SK-N-SH treated with all-trans-retinoic acid at 6 μM for 48 hours (cell line): ENCODE data around the gene KLHDC3.

Source experiments
- ATAC-seq: fragments of 200-7000 bp; cut with Tn5 transposase; 3 replicates; pipeline ENCODE4 v1.9.1; 2020; ENCODE audit warnings: mild to moderate bottlenecking, moderate library complexity
- BACH2 ChIP-seq: fragments of 250-450 bp; sonication (Bioruptor Pico); IDR thresholded peaks from 2 replicates; pipeline ENCODE4 v1.9.0; 2021; ENCODE audit warnings: mild to moderate bottlenecking, borderline replicate concordance
- CSDC2 ChIP-seq: fragments of 250-450 bp; sonication (Bioruptor Pico); IDR thresholded peaks from 2 replicates; pipeline ENCODE4 v1.5.0; 2020; ENCODE audit warnings: mild to moderate bottlenecking, moderate library complexity
- ESRRG ChIP-seq: fragments of 250-450 bp; sonication (Bioruptor Pico); IDR thresholded peaks from 2 replicates; pipeline ENCODE4 v1.6.1; 2021; ENCODE audit warnings: mild to moderate bottlenecking
- GLIS3 ChIP-seq: fragments of 250-450 bp; sonication (Bioruptor Pico); IDR thresholded peaks from 2 replicates; pipeline ENCODE4 v1.5.0; 2020; ENCODE audit warnings: mild to moderate bottlenecking, moderate library complexity
- ISL1 ChIP-seq: fragments of 250-450 bp; sonication (Bioruptor Pico); IDR thresholded peaks from 2 replicates; pipeline ENCODE4 v2.1.2; 2022; ENCODE audit warnings: mild to moderate bottlenecking, moderate library complexity
- PPARA ChIP-seq: fragments of 250-450 bp; sonication (Bioruptor Pico); IDR thresholded peaks from 2 replicates; pipeline ENCODE4 v1.5.0; 2020; ENCODE audit warnings: mild to moderate bottlenecking, borderline replicate concordance
- SNAI2 ChIP-seq: fragments of 250-450 bp; sonication (Bioruptor Pico); IDR thresholded peaks from 2 replicates; pipeline ENCODE4 v1.5.0; 2020; ENCODE audit warnings: mild to moderate bottlenecking, moderate library complexity
- ZC3H10 ChIP-seq: fragments of 250-450 bp; sonication (Bioruptor Pico); IDR thresholded peaks from 2 replicates; pipeline ENCODE4 v1.5.1; 2021; ENCODE audit warnings: mild to moderate bottlenecking, moderate library complexity
- ZFP3 ChIP-seq: fragments of 250-450 bp; sonication (Bioruptor Pico); IDR thresholded peaks from 2 replicates; pipeline ENCODE4 v1.5.0; 2020; ENCODE audit warnings: mild to moderate bottlenecking, moderate library complexity
- ZFP30 ChIP-seq: fragments of 450-650 bp; formaldehyde crosslinking; IDR thresholded peaks from 2 replicates; pipeline ENCODE4 v1.5.0; 2022; ENCODE audit warnings: mild to moderate bottlenecking, moderate library complexity
- ZNF565 ChIP-seq: fragments of 450-650 bp; formaldehyde crosslinking; conservative IDR thresholded peaks from 2 replicates; pipeline ENCODE4 v1.5.0; 2020; ENCODE audit warnings: low read depth, mild to moderate bottlenecking, moderate library complexity
- ZNF70 ChIP-seq: fragments of 450-650 bp; formaldehyde crosslinking; IDR thresholded peaks from 2 replicates; pipeline ENCODE4 v1.5.0; 2020; ENCODE audit warnings: mild to moderate bottlenecking, moderate library complexity
- ZNF8 ChIP-seq: fragments of 450-650 bp; formaldehyde crosslinking; IDR thresholded peaks from 2 replicates; pipeline ENCODE4 v1.5.0; 2020; ENCODE audit warnings: mild to moderate bottlenecking, moderate library complexity
- TF ChIP-seq, protein P1 (sequence below): fragments of 250-450 bp; sonication (Bioruptor Pico); IDR thresholded peaks from 2 replicates; pipeline ENCODE4 v1.5.1; 2020; ENCODE audit warnings: low read depth, mild to moderate bottlenecking, moderate library complexity
- TF ChIP-seq, protein P2 (sequence below): fragments of 250-450 bp; sonication (Bioruptor Pico); IDR thresholded peaks from 2 replicates; pipeline ENCODE4 v1.5.1; 2021; ENCODE audit warnings: mild to moderate bottlenecking, moderate library complexity
- TF ChIP-seq, protein P3 (sequence below): fragments of 250-450 bp; sonication (Bioruptor Pico); IDR thresholded peaks from 2 replicates; pipeline ENCODE4 v1.8.0; 2021; ENCODE audit warnings: low read depth, mild to moderate bottlenecking, moderate library complexity, borderline replicate concordance
- TF ChIP-seq, protein P4 (sequence below): fragments of 250-450 bp; sonication (Bioruptor Pico); IDR thresholded peaks from 2 replicates; pipeline ENCODE4 v1.5.0; 2020; ENCODE audit warnings: mild to moderate bottlenecking, moderate library complexity
- TF ChIP-seq, protein P5 (sequence below): fragments of 250-450 bp; sonication (Bioruptor Pico); IDR thresholded peaks from 2 replicates; pipeline ENCODE4 v1.8.0; 2020; ENCODE audit warnings: mild to moderate bottlenecking, moderate library complexity, borderline replicate concordance

Gene KLHDC3

DNA sequence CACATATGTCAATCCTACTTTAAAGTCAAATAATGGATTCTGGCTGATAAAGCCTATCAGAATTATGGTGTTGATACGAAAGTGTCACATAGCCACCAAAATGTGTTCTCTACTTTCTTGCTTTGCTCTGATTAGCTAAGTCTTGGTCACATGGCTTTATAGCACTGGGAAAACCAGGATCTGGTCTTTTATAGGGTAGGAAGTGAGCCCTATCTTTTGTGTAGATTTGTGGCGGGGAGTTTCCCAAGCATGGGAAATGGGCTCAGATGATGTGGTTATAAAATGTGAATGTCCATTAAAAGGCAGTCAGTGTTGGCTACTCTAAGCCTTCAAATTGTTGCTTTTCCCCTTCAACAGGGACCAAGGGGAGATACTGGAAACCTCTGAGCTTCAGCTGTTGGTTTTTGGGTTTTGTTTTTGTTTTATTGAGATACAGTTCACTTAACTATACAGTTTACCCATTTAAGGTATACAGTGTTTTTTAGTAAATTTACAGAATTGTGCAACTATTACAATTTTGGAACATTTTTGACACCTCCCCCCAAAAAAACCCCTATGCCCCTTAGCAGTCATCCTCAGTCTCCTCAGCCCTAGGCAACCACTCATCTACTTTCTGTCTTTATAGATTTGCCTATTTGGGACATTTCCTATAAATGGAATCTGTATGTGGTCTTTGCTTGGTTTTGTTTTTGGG is 19.6 kb downstream of the KLHDC3 start:
- no peak for ATAC-seq

DNA sequence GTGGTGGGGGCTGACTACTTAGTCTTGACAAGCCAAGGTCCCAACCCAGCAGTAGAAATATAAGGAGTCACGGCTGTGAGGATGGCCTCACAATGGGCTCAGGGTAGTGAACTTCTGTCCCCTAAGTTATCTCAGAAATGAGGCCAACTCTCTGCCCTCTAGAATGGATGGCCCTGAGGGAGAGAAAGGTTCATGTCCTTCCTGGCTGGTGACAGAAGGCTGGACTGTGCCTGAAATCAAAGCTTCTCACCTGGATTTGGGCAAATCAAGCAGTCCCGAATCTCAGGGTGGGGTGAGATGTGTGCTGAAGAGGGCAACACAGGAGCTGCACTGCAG is 20.1 kb downstream of the KLHDC3 start:
- TF ChIP-seq BACH2 (CRISPR knock-in tag) (no peak), ZFP30 (CRISPR knock-in tag) (no peak), ZFP3 (CRISPR knock-in tag) (no peak), ZC3H10 (CRISPR knock-in tag) (no peak), CSDC2 (CRISPR knock-in tag) (no peak), SNAI2 (CRISPR knock-in tag) (no peak), ISL1 (no peak), ZNF8 (CRISPR knock-in tag) (no peak), ESRRG (CRISPR knock-in tag) (no peak), PPARA (CRISPR knock-in tag) (no peak)
- TF ChIP-seq, protein P1, sequence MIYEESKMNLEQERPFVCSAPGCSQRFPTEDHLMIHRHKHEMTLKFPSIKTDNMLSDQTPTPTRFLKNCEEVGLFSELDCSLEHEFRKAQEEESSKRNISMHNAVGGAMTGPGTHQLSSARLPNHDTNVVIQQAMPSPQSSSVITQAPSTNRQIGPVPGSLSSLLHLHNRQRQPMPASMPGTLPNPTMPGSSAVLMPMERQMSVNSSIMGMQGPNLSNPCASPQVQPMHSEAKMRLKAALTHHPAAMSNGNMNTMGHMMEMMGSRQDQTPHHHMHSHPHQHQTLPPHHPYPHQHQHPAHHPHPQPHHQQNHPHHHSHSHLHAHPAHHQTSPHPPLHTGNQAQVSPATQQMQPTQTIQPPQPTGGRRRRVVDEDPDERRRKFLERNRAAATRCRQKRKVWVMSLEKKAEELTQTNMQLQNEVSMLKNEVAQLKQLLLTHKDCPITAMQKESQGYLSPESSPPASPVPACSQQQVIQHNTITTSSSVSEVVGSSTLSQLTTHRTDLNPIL (CRISPR knock-in tag), result no peak
- TF ChIP-seq, protein P2, sequence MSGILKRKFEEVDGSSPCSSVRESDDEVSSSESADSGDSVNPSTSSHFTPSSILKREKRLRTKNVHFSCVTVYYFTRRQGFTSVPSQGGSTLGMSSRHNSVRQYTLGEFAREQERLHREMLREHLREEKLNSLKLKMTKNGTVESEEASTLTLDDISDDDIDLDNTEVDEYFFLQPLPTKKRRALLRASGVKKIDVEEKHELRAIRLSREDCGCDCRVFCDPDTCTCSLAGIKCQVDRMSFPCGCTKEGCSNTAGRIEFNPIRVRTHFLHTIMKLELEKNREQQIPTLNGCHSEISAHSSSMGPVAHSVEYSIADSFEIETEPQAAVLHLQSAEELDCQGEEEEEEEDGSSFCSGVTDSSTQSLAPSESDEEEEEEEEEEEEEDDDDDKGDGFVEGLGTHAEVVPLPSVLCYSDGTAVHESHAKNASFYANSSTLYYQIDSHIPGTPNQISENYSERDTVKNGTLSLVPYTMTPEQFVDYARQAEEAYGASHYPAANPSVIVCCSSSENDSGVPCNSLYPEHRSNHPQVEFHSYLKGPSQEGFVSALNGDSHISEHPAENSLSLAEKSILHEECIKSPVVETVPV, result no peak
- TF ChIP-seq, protein P3, sequence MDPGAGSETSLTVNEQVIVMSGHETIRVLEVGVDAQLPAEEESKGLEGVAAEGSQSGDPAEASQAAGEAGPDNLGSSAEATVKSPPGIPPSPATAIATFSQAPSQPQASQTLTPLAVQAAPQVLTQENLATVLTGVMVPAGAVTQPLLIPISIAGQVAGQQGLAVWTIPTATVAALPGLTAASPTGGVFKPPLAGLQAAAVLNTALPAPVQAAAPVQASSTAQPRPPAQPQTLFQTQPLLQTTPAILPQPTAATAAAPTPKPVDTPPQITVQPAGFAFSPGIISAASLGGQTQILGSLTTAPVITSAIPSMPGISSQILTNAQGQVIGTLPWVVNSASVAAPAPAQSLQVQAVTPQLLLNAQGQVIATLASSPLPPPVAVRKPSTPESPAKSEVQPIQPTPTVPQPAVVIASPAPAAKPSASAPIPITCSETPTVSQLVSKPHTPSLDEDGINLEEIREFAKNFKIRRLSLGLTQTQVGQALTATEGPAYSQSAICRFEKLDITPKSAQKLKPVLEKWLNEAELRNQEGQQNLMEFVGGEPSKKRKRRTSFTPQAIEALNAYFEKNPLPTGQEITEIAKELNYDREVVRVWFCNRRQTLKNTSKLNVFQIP (CRISPR knock-in tag), result no peak
- ATAC-seq, result no peak

More for the DNA sequence above, 19.6 kb downstream of the KLHDC3 start:
- TF ChIP-seq GLIS3 (CRISPR knock-in tag) (no peak), ISL1 (no peak), SNAI2 (CRISPR knock-in tag) (no peak), PPARA (CRISPR knock-in tag) (no peak)
- TF ChIP-seq, protein P4, sequence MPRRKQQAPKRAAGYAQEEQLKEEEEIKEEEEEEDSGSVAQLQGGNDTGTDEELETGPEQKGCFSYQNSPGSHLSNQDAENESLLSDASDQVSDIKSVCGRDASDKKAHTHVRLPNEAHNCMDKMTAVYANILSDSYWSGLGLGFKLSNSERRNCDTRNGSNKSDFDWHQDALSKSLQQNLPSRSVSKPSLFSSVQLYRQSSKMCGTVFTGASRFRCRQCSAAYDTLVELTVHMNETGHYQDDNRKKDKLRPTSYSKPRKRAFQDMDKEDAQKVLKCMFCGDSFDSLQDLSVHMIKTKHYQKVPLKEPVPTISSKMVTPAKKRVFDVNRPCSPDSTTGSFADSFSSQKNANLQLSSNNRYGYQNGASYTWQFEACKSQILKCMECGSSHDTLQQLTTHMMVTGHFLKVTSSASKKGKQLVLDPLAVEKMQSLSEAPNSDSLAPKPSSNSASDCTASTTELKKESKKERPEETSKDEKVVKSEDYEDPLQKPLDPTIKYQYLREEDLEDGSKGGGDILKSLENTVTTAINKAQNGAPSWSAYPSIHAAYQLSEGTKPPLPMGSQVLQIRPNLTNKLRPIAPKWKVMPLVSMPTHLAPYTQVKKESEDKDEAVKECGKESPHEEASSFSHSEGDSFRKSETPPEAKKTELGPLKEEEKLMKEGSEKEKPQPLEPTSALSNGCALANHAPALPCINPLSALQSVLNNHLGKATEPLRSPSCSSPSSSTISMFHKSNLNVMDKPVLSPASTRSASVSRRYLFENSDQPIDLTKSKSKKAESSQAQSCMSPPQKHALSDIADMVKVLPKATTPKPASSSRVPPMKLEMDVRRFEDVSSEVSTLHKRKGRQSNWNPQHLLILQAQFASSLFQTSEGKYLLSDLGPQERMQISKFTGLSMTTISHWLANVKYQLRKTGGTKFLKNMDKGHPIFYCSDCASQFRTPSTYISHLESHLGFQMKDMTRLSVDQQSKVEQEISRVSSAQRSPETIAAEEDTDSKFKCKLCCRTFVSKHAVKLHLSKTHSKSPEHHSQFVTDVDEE (CRISPR knock-in tag), result no peak
- TF ChIP-seq, protein P5, sequence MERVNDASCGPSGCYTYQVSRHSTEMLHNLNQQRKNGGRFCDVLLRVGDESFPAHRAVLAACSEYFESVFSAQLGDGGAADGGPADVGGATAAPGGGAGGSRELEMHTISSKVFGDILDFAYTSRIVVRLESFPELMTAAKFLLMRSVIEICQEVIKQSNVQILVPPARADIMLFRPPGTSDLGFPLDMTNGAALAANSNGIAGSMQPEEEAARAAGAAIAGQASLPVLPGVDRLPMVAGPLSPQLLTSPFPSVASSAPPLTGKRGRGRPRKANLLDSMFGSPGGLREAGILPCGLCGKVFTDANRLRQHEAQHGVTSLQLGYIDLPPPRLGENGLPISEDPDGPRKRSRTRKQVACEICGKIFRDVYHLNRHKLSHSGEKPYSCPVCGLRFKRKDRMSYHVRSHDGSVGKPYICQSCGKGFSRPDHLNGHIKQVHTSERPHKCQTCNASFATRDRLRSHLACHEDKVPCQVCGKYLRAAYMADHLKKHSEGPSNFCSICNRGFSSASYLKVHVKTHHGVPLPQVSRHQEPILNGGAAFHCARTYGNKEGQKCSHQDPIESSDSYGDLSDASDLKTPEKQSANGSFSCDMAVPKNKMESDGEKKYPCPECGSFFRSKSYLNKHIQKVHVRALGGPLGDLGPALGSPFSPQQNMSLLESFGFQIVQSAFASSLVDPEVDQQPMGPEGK, result no peak

DNA sequence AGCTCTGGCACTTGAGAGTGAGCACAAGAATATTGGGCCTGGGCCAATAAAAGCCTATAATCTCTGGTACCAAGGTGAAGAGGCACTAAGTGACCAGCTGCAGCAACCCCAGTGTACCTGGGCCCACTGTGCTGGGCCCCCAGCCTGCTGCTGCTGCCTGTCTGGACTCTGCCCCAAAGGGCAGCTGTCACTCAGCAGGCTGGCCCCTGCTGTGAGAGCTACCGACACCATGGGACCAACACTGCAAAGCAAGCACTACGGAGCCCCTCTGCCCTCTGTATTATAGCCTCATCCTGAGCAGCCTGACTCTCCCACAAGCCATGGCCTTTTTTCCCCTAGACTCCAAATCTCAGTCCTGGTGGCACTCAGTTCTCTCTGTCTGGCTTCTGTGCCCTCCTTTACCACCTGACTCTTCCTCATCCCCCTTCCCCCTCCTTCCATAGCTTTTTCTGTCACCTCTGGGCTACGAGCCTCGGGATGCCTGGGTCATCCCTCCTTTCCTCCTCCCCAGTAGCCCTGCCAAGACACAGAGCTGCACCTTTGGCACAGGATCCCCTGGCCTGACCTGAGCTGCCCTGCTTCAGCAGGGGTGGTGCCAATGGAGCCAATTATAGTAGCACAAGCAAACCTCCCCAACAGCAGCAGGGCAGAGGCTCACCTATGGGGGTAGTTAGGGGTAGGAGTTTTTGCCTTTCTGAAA is 21.6 kb downstream of the KLHDC3 start:
- TF ChIP-seq ZNF70 (CRISPR knock-in tag), result no peak
- TF ChIP-seq CSDC2 (CRISPR knock-in tag), result no peak
- TF ChIP-seq, all 23 proteins: peak for 0
- ATAC-seq, result no peak

DNA sequence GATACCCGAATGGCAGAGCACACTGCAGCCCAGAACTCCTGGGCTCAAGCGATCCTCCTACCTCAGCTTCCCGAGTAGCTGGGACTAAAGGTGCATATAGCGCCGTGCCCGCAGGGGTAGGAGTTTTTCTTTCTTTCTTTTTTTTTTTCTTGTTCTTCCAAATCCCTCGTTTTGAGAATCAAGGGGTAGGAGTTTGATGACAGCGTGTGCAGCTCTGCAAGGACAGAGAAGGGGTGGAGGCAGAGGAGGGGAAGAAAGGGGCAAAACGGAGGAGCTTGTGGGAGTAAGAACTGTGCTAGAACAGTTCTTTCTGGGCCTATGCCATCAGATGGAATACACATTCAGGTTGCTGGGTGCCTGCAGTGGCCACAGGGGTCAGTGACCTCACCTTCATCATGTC is 22.7 kb downstream of the KLHDC3 start:
- no peak for ATAC-seq
- TF ChIP-seq CSDC2 (CRISPR knock-in tag) (no peak), SNAI2 (CRISPR knock-in tag) (no peak), ZFP3 (CRISPR knock-in tag) (no peak), ESRRG (CRISPR knock-in tag) (no peak), ZNF565 (no peak)
- TF ChIP-seq, protein P2, result no peak
- TF ChIP-seq, protein P3 (CRISPR knock-in tag), result no peak
- TF ChIP-seq, protein P5, result no peak
